ENCODE data around the gene CSNK1G1.
"Not testable (repeated sequence)": the region's sequence is repeated elsewhere in the genome, so short reads cannot be mapped to it uniquely, and the experiment has no call there.

Gene CSNK1G1

DNA sequence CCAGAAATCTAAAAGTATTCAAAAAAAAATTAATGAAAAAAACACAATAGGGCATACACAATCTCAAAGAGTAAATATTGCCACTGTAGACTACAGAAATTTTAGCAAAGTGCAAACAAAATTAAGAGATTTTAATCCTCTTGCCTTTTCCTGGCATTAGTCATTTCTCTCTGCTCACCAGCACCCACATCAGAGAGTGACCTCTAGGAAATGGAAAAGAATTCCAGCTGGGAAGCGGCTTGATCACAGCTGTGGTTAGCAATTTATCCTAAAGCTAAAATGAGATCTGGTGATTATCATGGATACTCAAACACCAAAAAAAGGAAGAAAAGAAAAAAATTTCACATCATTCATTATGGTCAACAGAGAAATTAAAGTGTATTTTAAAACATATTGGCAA, 7.5 kb downstream of the CSNK1G1 start:
- no peak for DNase-seq

DNA sequence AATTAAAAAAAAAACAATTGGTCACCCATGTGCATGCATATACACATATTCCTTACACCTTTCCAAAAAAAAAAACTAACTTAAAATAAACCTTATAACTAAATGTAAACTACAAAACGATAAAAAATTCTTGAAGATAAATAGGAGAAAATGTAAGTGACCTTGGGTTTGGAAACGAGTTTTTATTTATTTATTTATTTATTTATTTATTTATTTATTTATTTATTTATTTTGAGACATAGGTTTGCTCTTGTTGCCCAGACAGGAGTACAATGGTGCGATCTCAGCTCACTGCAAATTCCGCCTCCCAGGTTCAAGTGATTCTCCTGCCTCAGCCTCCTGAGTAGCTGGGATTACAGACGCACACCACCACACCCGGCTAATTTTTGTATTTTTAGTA, 9.7 kb downstream of the CSNK1G1 start:
- not testable (repeated sequence) for DNase-seq

DNA sequence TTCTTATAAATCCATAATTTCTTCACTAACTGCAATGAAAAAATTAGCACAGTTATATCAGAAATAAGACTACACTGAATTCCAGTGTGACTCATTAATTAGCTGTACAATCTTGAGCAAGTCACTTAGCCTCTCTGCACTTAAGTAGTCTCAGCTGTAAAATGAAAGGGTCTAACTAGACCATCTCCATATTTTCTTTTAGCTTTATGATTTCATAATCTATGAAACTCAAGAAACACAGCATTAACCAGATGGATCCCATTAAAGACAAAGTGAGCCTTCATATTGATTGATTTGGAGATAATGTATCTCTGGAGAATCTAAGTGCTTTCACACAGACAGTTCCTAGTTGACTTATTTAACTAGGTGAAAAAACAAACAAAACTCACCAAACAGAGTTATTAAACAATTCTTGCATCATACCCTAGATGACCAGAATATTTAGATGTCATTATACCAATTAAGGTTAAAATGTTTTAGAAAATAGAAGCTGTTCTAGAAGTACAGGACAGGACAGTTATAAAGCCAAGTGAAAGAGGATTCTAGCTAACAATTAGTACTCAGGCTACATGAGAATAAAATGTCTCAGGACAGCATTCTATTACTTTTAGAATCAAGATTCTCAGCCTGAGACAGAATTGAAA, 11.2 kb downstream of the CSNK1G1 start:
- no peak for DNase-seq

GRCh38 chr15:64343841-64344240, 12.1 kb downstream of the CSNK1G1 start:
- no peak for DNase-seq

DNA sequence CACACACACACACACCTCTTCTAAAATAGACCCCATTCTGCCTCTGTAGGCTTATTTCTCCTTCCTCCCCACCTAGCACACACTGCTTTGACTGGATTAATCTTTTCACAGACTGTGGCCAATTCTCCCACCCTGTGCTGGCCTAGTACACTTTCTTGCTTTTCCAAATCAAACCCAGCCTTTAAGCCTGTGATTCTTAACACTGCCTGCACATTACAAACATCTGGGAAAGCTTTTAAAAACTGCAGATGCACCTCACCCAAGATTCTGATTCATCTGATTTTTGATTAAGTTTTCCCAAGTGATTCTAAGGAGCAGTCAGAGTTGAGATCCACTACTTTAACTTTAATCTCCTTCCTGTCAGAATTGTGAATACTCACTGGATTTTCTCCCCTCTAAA, 12.8 kb downstream of the CSNK1G1 start:
- DNase-seq: no peak

DNA sequence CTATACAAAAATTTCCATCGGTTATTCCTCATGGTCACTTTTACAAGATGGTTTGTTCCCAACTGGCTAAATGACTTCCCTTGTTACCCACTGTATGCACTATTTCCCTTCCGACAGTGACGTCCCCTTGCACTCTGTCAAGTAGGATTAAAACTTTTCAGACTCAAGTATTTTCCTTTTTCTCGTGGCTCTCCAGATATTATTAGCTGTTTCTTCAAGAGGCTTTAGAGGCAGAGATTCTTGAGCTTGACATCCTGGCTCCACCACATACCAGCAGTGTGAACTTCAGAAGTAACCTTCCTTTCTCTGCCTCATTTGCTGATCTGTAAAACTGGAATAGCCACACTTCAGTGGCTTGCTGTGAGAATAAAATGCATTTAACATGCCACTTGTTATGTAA, 14.0 kb downstream of the CSNK1G1 start:
- DNase-seq: no peak

- no peak for DNase-seq
Observed at GRCh38 chr15:64340355-64340754, 15.6 kb downstream of the CSNK1G1 start.

GRCh38 chr15:64337761-64338160, 18.2 kb downstream of the CSNK1G1 start:
- DNase-seq: no peak

GRCh38 chr15:64333986-64334929, 21.7 kb downstream of the CSNK1G1 start:
- peak in 2 of 4 experiments; percentile 7 to 16 for DNase-seq

- DNase-seq: no peak
Observed at GRCh38 chr15:64333516-64333915, 22.5 kb downstream of the CSNK1G1 start.

DNA sequence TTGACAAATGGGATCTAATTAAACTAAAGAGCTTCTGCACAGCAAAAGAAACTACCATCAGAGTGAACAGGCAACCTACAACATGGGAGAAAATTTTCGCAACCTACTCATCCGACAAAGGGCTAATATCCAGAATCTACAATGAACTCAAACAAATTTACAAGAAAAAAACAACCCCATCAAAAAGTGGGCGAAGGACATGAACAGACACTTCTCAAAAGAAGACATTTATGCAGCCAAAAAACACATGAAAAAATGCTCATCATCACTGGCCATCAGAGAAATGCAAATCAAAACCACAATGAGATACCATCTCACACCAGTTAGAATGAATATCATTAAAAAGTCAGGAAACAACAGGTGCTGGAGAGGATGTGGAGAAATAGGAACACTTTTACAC, 24.3 kb downstream of the CSNK1G1 start:
- not testable (repeated sequence) for DNase-seq

DNA sequence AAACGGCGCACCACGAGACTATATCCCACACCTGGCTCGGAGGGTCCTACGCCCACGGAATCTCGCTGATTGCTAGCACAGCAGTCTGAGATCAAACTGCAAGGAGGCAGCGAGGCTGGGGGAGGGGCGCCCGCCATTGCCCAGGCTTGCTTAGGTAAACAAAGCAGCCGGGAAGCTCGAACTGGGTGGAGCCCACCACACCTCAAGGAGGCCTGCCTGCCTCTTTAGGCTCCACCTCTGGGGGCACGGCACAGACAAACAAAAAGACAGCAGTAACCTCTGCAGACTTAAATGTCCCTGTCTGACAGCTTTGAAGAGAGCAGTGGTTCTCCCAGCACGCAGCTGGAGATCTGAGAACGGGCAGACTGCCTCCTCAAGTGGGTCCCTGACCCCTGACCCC, 29.0 kb downstream of the CSNK1G1 start:
- not testable (repeated sequence) for DNase-seq

DNA sequence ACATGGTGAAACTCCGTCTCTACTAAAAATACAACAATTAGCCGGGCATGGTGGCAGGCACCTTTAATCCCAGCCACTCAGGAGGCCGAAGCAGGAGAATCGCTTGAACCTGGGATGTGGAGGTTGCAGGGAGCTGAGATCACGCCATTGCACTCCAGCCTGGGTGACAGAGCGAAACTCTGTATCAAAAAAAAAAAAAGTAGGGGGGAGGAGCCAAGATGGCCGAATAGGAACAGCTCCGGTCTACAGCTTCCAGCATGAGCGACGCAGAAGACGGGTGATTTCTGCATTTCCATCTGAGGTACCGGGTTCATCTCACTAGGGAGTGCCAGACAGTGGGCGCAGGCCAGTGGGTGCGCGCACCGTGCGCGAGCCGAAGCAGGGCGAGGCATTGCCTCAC, 29.5 kb downstream of the CSNK1G1 start:
- DNase-seq: not testable (repeated sequence)

GRCh38 chr15:64324165-64324877, 31.7 kb downstream of the CSNK1G1 start:
- no peak for DNase-seq

- DNase-seq: no peak
Observed at GRCh38 chr15:64315216-64315615, 40.8 kb downstream of the CSNK1G1 start.

- DNase-seq: no peak
Observed at GRCh38 chr15:64314456-64314855, 41.5 kb downstream of the CSNK1G1 start.

DNA sequence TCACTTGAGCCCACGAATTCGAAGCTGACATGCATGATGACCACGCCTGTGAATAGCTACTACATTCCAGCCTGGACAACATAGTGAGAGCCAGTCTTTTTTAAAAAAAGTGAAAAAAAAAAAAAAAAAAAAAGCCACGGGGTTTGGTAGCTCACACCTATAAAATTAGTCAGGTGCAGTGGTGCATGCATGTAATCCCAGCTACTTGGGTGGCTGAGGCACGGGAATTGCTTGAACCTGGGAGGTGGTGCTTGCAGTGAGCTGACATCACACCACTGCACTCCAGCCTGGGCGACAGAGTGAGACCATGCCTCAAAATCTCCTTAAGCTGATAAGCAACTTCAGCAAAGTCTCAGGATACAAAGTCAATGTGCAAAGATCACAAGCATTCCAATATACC, 44.4 kb downstream of the CSNK1G1 start:
- DNase-seq: no peak

DNA sequence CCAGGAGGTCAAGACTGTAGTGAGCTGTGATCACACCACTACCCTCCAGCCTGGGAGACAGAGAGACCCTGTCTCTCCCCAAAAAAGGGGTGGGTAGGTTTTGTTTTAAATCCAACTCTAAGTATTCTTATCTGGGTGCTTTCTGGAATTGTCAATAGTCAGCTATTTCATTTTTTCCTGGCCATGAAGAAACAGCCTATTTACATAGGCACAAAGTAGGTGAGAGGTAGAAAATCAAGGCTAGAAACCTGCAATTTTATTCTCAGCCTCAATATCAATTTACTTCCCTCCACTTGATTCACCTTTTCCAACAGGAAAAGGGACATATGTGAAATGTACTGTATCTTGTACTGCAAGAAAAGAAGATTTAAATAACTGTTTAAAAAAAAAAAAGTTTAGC, 45.9 kb downstream of the CSNK1G1 start:
- no peak for DNase-seq

GRCh38 chr15:64305261-64305660, 50.7 kb downstream of the CSNK1G1 start:
- DNase-seq: no peak

GRCh38 chr15:64289550-64289949, 66.4 kb downstream of the CSNK1G1 start:
- no peak for DNase-seq

GRCh38 chr15:64288999-64289398, 67.0 kb downstream of the CSNK1G1 start:
- no peak for DNase-seq

DNA sequence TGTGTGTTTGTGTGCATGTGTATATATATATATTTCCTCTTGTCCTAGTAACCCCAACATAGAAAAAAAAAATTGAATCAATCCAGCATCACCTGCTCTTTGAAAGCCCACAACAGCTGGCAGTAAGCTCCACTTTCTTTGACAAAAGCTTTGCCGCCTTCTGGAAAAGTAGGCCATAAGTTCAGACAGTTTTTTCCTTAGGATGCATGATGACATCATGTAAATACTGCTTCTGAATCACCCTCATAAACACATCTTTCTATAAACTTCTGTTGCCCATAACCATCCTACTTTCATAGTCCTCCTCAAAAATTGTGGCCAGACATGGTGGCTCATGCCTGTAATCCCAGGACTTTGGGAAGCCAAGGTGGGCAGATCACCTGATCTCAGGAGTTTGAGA, 67.4 kb downstream of the CSNK1G1 start:
- no peak for DNase-seq

GRCh38 chr15:64287953-64288352, 68.0 kb downstream of the CSNK1G1 start:
- no peak for DNase-seq

DNA sequence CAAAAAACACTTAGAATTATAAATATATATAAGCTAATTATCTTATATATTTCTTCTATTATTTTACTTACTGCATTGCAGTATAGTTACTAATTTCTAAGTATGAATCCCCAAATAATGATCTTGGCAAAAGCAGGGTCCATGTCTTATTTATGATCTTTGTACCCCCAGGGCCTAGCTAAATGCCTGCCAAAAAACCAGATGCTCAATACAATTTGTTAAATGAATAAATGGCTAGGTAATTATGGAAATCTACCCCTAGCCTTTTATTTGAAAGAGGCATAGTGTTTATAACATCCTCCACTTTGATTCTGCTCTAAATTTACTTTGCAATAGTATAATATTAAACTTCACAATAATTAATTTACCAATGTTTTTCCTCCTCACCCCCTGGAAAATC, 69.5 kb downstream of the CSNK1G1 start:
- DNase-seq: no peak

Data from activated CD4-positive, CD25-positive, alpha-beta regulatory T cell (primary cell).